C4-2B (cell line): Measurements from ENCODE around the gene RCOR1.
"Not testable (repeated sequence)": the region's sequence is repeated elsewhere in the genome, so short reads cannot be mapped to it uniquely, and the experiment has no call there.

Experiments used
- H3K27ac ChIP-seq: fragments of 450-650 bp; 2 replicates; pipeline ENCODE4 v1.5.1; 2017
- CTCF ChIP-seq: fragments of 450-650 bp; conservative IDR thresholded peaks from 2 replicates; pipeline ENCODE4 v1.5.1; 2017; ENCODE audit warnings: mild to moderate bottlenecking
- ZFX ChIP-seq: fragments of 450-650 bp; IDR thresholded peaks from 2 replicates; pipeline ENCODE4 v1.6.1; 2017

The RCOR1 gene

GRCh38 chr14:102591944-102592762, at the start of gene RCOR1:
Gene RCOR1, plus strand, starts transcription at chr14:102592649. Its CDS starts 238 bp downstream, at chr14:102592887.
- H3K27ac ChIP-seq = peak within 1 kb of the TSS; percentile 84
- TF ChIP-seq CTCF = no peak
- TF ChIP-seq ZFX = no peak

GRCh38 chr14:102544046-102544746, 48.3 kb upstream of the RCOR1 start:
- no peak overlapping the region for H3K27ac ChIP-seq
- no peak for TF ChIP-seq ZFX
- no peak for TF ChIP-seq CTCF

- no peak overlapping the region for H3K27ac ChIP-seq
- TF ChIP-seq CTCF = no peak
- no peak for TF ChIP-seq ZFX
These were observed 47.5 kb upstream of the RCOR1 start for GRCh38 chr14:102544747-102545460.

GRCh38 chr14:102545461-102546265, 46.8 kb upstream of the RCOR1 start:
- TF ChIP-seq CTCF (no peak), ZFX (no peak)
- no peak overlapping the region for H3K27ac ChIP-seq

- TF ChIP-seq CTCF (no peak), ZFX (no peak)
- no peak overlapping the region for H3K27ac ChIP-seq
These were observed 43.7 kb upstream of the RCOR1 start for GRCh38 chr14:102548616-102549240.

- not testable (repeated sequence) for H3K27ac ChIP-seq
These were observed 41.5 kb upstream of the RCOR1 start for GRCh38 chr14:102550927-102551401.
